Islet of Langerhans (tissue), 1 donor: Measurements from ENCODE around the gene CCDC78.

Source experiments
- FAIRE-seq: peaks from one replicate; lab custom pipeline; 2011; peaks lifted over from hg19 to GRCh38; lab: Jason Lieb, UNC

CCDC78 gene

GRCh38 chr16:709566-710499 lies 16.4 kb downstream of the CCDC78 start:
- no peak for FAIRE-seq

- no peak for FAIRE-seq
Observed at GRCh38 chr16:708959-709358, 17.3 kb downstream of the CCDC78 start.

GRCh38 chr16:708019-708418 lies 18.2 kb downstream of the CCDC78 start:
- FAIRE-seq = no peak

- FAIRE-seq = no peak
Observed at GRCh38 chr16:707062-707538, 19.1 kb downstream of the CCDC78 start.

- no peak for FAIRE-seq
Observed at GRCh38 chr16:706189-707061, 19.8 kb downstream of the CCDC78 start.

- no peak for FAIRE-seq
Observed at GRCh38 chr16:705431-706188, 20.6 kb downstream of the CCDC78 start, which contains the start of gene FBXL16. Gene FBXL16, minus strand, starts transcription at chr16:705801. Its CDS starts 8,396 bp downstream, at chr16:697405.

- no peak for FAIRE-seq
Observed at GRCh38 chr16:704552-705380, 21.5 kb downstream of the CCDC78 start.

GRCh38 chr16:704047-704446 lies 22.2 kb downstream of the CCDC78 start:
- no peak for FAIRE-seq

GRCh38 chr16:703406-703805 lies 22.8 kb downstream of the CCDC78 start:
- FAIRE-seq = no peak

- FAIRE-seq = no peak
Observed at GRCh38 chr16:702341-702740, 23.9 kb downstream of the CCDC78 start.

GRCh38 chr16:700684-701584 lies 25.3 kb downstream of the CCDC78 start:
- no peak for FAIRE-seq

GRCh38 chr16:698911-699671 lies 27.2 kb downstream of the CCDC78 start:
- no peak for FAIRE-seq

- FAIRE-seq = no peak
Observed at GRCh38 chr16:695355-696089, 30.7 kb downstream of the CCDC78 start.

GRCh38 chr16:694863-695354 lies 31.3 kb downstream of the CCDC78 start:
- no peak for FAIRE-seq

- FAIRE-seq = no peak
Observed at GRCh38 chr16:694187-694862, 31.9 kb downstream of the CCDC78 start.

- no peak for FAIRE-seq
Observed at GRCh38 chr16:693766-694165, 32.5 kb downstream of the CCDC78 start.

- no peak for FAIRE-seq
Observed at GRCh38 chr16:693364-693763, 32.9 kb downstream of the CCDC78 start.
